B cell (primary cell): ENCODE measurements around the gene SHOC2. TPM values are rescaled to one million over a fixed set of nuclear protein-coding genes. Genes with fewer than 3 reads are reported as not detected.
"Not testable (repeated sequence)": the region's sequence is repeated elsewhere in the genome, so short reads cannot be mapped to it uniquely, and the experiment has no call there.

Source experiments
- ATAC-seq: fragments of 200-7000 bp; cut with Tn5 transposase; one replicate; pipeline ENCODE4 v1.10.0; 2021; ENCODE audit warnings: low read depth, mild to moderate bottlenecking, moderate number of reproducible peaks, moderate library complexity
- CTCF ChIA-PET: fragments of 350-600 bp; sonication (Branson Sonifier 250); formaldehyde crosslinking; loops from one replicate; lab custom pipeline; 2021; ENCODE audit warnings: antibody characterized with exemption, inconsistent platforms; lab: Charles Lee
- POLR2A ChIA-PET: fragments of 350-600 bp; sonication (Branson Sonifier 250); formaldehyde crosslinking; loops from one replicate; lab custom pipeline; 2021; ENCODE audit warnings: antibody characterized with exemption; lab: Charles Lee
- DNase-seq: peaks from one replicate; pipeline ENCODE4 v3.0.0; 2013
- H2AFZ ChIP-seq: 2 replicates; pipeline ENCODE4 v1.6.1; 2012; ENCODE audit warnings: mild to moderate bottlenecking, low read depth, low read length; ENCODE audit not compliant: insufficient read depth, poor library complexity, severe bottlenecking
- H3K27ac ChIP-seq, 2 donors: 1 replicate in 1 of 2; 2 replicates in 1 of 2; pipeline ENCODE4 v1.5.1; 2012 to 2013; ENCODE audit warnings: low read length in 2 of 2, mild to moderate bottlenecking in 2 of 2, moderate library complexity in 1 of 2
- H3K27me3 ChIP-seq, 4 experiments: fragments of 200-600 bp in 1 of 4; sonication (generic) in 1 of 4; replicated peaks in 1 of 4; 1 replicate in 2 of 4; 2 replicates in 2 of 4; pipeline versions ENCODE4 v1.6.1 to v1.7.0; 2013 to 2016; ENCODE audit warnings: low read length in 3 of 4, mild to moderate bottlenecking in 2 of 4, mixed read lengths in 1 of 4, moderate library complexity in 1 of 4; ENCODE audit not compliant: insufficient read depth in 4 of 4, control insufficient read depth in 3 of 4; ENCODE audit errors: control extremely low read depth in 1 of 4
- H3K36me3 ChIP-seq, 2 experiments: replicated peaks in 1 of 2; 1 replicate in 1 of 2; 2 replicates in 1 of 2; pipeline versions ENCODE4 v1.6.1 to v1.7.1; 2013; ENCODE audit warnings: low read length in 1 of 2; ENCODE audit not compliant: insufficient read depth in 2 of 2, control insufficient read depth in 1 of 2; ENCODE audit errors: control extremely low read depth in 1 of 2, extremely low read depth in 1 of 2
- H3K4me1 ChIP-seq, 2 donors: fragments of 200-600 bp in 1 of 2; sonication (generic) in 1 of 2; 1 replicate in 1 of 2; 2 replicates in 1 of 2; pipeline versions ENCODE4 v1.5.1 to v1.6.1; 2013 to 2017; ENCODE audit warnings: low read length in 2 of 2; ENCODE audit not compliant: control insufficient read depth in 2 of 2, insufficient read depth in 2 of 2
- H3K4me2 ChIP-seq: replicated peaks from 2 replicates; pipeline ENCODE3; 2012; ENCODE audit warnings: mild to moderate bottlenecking, low read depth, low read length; ENCODE audit not compliant: poor library complexity, severe bottlenecking
- H3K4me3 ChIP-seq, 5 experiments: fragments of 200-600 bp in 1 of 5; sonication (generic) in 1 of 5; 1 replicate in 3 of 5; 2 replicates in 2 of 5; pipeline versions ENCODE4 v1.5.1 to v1.7.0; 2011 to 2016; ENCODE audit warnings: low read length in 4 of 5, mild to moderate bottlenecking in 4 of 5, low read depth in 2 of 5, control low read depth in 1 of 5, moderate library complexity in 1 of 5; ENCODE audit not compliant: insufficient read depth in 1 of 5; ENCODE audit errors: control extremely low read depth in 1 of 5, extremely low read depth in 1 of 5
- H3K79me2 ChIP-seq: fragments of 200-600 bp; sonication (generic); one replicate; pipeline ENCODE4 v1.6.0; 2016; ENCODE audit warnings: low read length; ENCODE audit not compliant: control insufficient read depth, insufficient read depth
- H3K9ac ChIP-seq: fragments of 200-600 bp; sonication (generic); 2 replicates; pipeline ENCODE4 v1.6.1; 2017; ENCODE audit warnings: mild to moderate bottlenecking, low read length, moderate library complexity
- H3K9me3 ChIP-seq, 3 donors: one replicate each; pipeline versions ENCODE4 v1.6.1 to v1.7.1; 2013; ENCODE audit warnings: low read length in 2 of 3; ENCODE audit not compliant: control insufficient read depth in 2 of 3, insufficient read depth in 1 of 3; ENCODE audit errors: control extremely low read depth in 1 of 3
- H4K20me1 ChIP-seq: 2 replicates; pipeline ENCODE4 v1.6.0; 2012; ENCODE audit warnings: mild to moderate bottlenecking, low read length; ENCODE audit not compliant: insufficient read depth, control insufficient read depth, poor library complexity, severe bottlenecking
- H3K27ac Mint-ChIP-seq: one replicate; pipeline ENCODE4 v1.8.0; 2021; ENCODE audit warnings: mixed read lengths
- H3K27me3 Mint-ChIP-seq: one replicate; pipeline ENCODE4 v1.8.0; 2021; ENCODE audit warnings: mixed read lengths
- H3K4me1 Mint-ChIP-seq: one replicate; pipeline ENCODE4 v1.8.0; 2021; ENCODE audit warnings: mixed read lengths
- H3K4me3 Mint-ChIP-seq: one replicate; pipeline ENCODE4 v1.8.0; 2021; ENCODE audit warnings: mixed read lengths
- H3K9me3 Mint-ChIP-seq: one replicate; pipeline ENCODE4 v1.8.0; 2022; ENCODE audit warnings: mixed read lengths; ENCODE audit not compliant: insufficient read depth
- EZH2 ChIP-seq: IDR thresholded peaks from 2 replicates; pipeline ENCODE4 v1.6.1; 2012; ENCODE audit warnings: borderline replicate concordance, low read depth, mild to moderate bottlenecking, moderate library complexity, low read length; ENCODE audit not compliant: insufficient read depth, poor library complexity, severe bottlenecking
- WGBS: methylation state at CpG from one replicate; pipeline ENCODE4 v1.1.5; 2013; ENCODE audit warnings: missing lambda C conversion rate; ENCODE audit not compliant: insufficient coverage; 5-methylcytosine and 5-hydroxymethylcytosine counted together
- intact Hi-C: fragments of 100-400 bp; cut with micrococcal nuclease; formaldehyde crosslinking; loops from one replicate; pipeline ENCODE4 v1.10.0; 2022
- polyA plus RNA-seq: library from polyadenylated mRNA; depleted of rRNA; stranded (reverse); fragments of >200 nt; gene quantifications from 2 replicates; pipeline ENCODE4 v1.2.3, GENCODE V29; 2012
- total RNA-seq, 2 donors: library from RNA; stranded (reverse); fragments of 120-200 nt in 1 of 2; gene quantifications; 1 replicate in 1 of 2; 2 replicates in 1 of 2; pipeline versions ENCODE4 v1.2.3 to v1.2.4, GENCODE V29; 2013 to 2022
- TF ChIP-seq, protein P1 (sequence below): fragments of 200-600 bp; IDR thresholded peaks from one replicate; pipeline ENCODE4 v1.8.0; 2022; ENCODE audit warnings: antibody characterized with exemption, mild to moderate bottlenecking

The SHOC2 gene
- total and polyA plus RNA-seq, 2 donors (not counting 1 experiment from before 2014, with no cell fraction given) = 13.3 to 116 TPM

DNA sequence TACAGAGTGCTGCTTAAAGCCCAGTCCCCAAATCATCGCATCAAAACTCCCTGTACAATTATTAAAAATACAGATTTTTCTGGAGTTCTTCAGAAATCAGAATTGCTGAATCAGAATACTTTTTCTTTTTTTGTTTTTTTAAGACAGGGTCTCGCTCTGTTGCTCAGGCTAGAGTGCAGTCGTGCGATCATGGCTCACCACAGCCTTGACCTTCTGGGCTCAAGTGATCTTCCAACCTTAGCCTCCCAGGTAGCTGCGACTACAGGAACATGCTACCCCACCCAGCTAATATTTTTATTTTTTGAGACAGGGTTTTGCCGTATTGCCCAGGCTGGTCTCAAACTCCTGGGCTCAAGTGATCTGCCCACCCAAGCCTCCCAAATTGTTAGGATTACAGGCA lies 4.4 kb upstream of the SHOC2 start:
- ATAC-seq = no peak
- TF ChIP-seq, protein P1, sequence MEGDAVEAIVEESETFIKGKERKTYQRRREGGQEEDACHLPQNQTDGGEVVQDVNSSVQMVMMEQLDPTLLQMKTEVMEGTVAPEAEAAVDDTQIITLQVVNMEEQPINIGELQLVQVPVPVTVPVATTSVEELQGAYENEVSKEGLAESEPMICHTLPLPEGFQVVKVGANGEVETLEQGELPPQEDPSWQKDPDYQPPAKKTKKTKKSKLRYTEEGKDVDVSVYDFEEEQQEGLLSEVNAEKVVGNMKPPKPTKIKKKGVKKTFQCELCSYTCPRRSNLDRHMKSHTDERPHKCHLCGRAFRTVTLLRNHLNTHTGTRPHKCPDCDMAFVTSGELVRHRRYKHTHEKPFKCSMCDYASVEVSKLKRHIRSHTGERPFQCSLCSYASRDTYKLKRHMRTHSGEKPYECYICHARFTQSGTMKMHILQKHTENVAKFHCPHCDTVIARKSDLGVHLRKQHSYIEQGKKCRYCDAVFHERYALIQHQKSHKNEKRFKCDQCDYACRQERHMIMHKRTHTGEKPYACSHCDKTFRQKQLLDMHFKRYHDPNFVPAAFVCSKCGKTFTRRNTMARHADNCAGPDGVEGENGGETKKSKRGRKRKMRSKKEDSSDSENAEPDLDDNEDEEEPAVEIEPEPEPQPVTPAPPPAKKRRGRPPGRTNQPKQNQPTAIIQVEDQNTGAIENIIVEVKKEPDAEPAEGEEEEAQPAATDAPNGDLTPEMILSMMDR = no peak
- no peak for TF ChIP-seq EZH2
- Histone ChIP-seq H2AFZ (no peak overlapping the region), H3K4me2 (no peak overlapping the region), H3K27me3 (no peaks in the 10 kb centered on the region), H3K79me2 (peaks cover 14% of the 10 kb centered on the region), H3K4me3 (no peak overlapping the region), H4K20me1 (no peaks in the 10 kb centered on the region), H3K27ac (no peak overlapping the region), H3K4me1 (peaks cover 7 to 16% of the 10 kb centered on the region in 2 donors), H3K9ac (no peak overlapping the region), H3K9me3 (no peaks in the 10 kb centered on the region), H3K36me3 (peaks cover 4 to 9% of the 10 kb centered on the region in 2 experiments)
- Mint-ChIP-seq H3K4me3 (no peak overlapping the region), H3K27me3 (no peaks in the 10 kb centered on the region), H3K9me3 (no peaks in the 10 kb centered on the region), H3K4me1 (peaks cover 24% of the 10 kb centered on the region), H3K27ac (no peak overlapping the region)
- POLR2A ChIA-PET = no interaction called here
- no peak for DNase-seq
- 44% methylated on average over 3 of the region's 6 CpGs for WGBS
- CTCF ChIA-PET = no interaction called here
- intact Hi-C loops = no loop called here

DNA sequence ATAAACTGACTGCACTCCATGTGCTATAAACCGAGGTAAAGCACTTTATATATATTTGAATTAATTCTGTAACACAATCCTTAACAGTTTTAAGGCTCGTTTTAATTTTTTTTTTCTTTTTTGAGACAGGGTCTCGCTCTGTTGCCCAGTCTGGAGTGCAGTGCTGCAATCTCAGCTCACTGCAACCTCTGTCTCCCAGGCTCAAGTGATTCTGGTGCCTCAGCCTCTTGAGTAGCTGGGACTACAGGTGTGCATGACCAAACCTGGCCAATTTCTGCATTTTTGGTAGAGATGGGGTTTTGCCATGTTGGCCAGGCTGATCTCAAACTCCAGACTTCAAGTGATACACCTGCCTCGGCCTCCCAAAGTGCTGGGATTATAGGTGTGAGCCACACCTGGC lies 3.8 kb upstream of the SHOC2 start:
- H3K9me3 ChIP-seq, H2AFZ ChIP-seq, H3K27ac ChIP-seq, H3K4me3 ChIP-seq, H3K27ac Mint-ChIP-seq, ATAC-seq, H3K9me3 Mint-ChIP-seq, CTCF ChIA-PET, H3K4me3 Mint-ChIP-seq, DNase-seq, H3K36me3 ChIP-seq, H3K27me3 ChIP-seq, H3K27me3 Mint-ChIP-seq, intact Hi-C loops, H3K9ac ChIP-seq, POLR2A ChIA-PET, H4K20me1 ChIP-seq, H3K4me2 ChIP-seq: not testable (repeated sequence)
- Histone ChIP-seq H3K79me2 (peaks cover 19% of the 10 kb centered on the region), H3K4me1 (peaks cover 7 to 16% of the 10 kb centered on the region in 2 donors)
- H3K4me1 Mint-ChIP-seq = peaks cover 27% of the 10 kb centered on the region
- WGBS = no CpG with 5 or more reads among the region's 4 CpGs
